T-helper 17 cell (primary cell): ENCODE data around the gene PIK3R3. TPM values are rescaled to one million over a fixed set of nuclear protein-coding genes. Genes with fewer than 3 reads are reported as not detected.
A peak's percentile ranks its signal among the peaks of the same experiment; 100 is the strongest.

Source experiments
- ATAC-seq: fragments of 150-1000 bp; cut with Tn5 transposase; 2 replicates; pipeline ENCODE4 v1.10.0; 2021; ENCODE audit warnings: mild to moderate bottlenecking, moderate library complexity
- DNase-seq, 3 donors: peaks; one replicate each; pipeline versions ENCODE4 v3.0.0 to v3.0.0-alpha.2; 2020 to 2021
- H3K9me3 ChIP-seq: one replicate; pipeline ENCODE4 v1.7.0; 2013; ENCODE audit warnings: low read length, mild to moderate bottlenecking; ENCODE audit not compliant: control insufficient read depth, poor library complexity, severe bottlenecking
- H3K27ac Mint-ChIP-seq: one replicate; pipeline ENCODE4 v1.8.0; 2022; ENCODE audit warnings: mild to moderate bottlenecking, moderate library complexity, mixed read lengths
- H3K27me3 Mint-ChIP-seq: one replicate; pipeline ENCODE4 v1.8.0; 2022; ENCODE audit warnings: mixed read lengths
- H3K36me3 Mint-ChIP-seq: one replicate; pipeline ENCODE4 v1.8.0; 2022; ENCODE audit warnings: low read depth, mixed read lengths
- H3K4me1 Mint-ChIP-seq: one replicate; pipeline ENCODE4 v1.8.0; 2022; ENCODE audit warnings: mild to moderate bottlenecking, mixed read lengths
- H3K4me3 Mint-ChIP-seq: one replicate; pipeline ENCODE4 v1.8.0; 2022; ENCODE audit warnings: mild to moderate bottlenecking, moderate library complexity, mixed read lengths
- total RNA-seq, 4 donors: library from RNA in 2 of 4; stranded (reverse) in 2 of 4; gene quantifications; one replicate each; pipeline ENCODE4 v1.2.3 and lab custom pipeline; 2022 to 2026

Gene PIK3R3
- total RNA-seq, 2 donors from 2014 or later: 0.32 to 0.47 TPM

DNA sequence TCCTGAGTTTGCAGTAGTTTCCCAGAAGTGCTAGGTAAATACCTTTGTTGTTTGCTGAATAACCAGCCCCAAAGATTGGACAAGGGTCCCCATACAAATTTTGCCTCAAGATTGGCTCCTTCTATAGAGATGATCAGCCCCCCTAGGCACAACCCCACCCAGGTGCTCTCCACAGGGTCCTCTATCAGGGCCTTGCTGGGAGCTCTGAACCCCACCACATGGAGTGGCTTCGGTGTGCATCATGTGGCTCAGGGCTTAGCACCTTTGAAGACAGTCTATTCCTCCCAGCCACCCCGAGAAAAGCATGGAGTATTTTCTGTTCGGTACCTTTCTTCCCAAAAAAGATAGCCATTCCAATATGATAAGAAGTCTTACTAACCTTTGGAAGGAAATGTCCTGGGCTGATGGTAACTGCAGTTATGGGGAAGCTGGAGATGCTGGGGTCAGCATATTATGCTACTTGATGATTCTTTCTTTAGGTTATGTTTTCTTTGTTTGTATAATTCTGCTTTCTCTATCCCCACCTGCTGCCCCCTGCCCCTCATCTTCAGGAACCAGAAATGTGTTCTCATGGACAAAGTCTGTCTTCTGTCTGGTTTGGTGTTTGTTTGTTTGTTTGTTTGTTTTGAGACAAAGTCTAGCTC lies 37.5 kb upstream of the PIK3R3 start:
- no peaks in the 10 kb centered on the region for H3K9me3 ChIP-seq
- DNase-seq (no peak), ATAC-seq (no peak)
- Mint-ChIP-seq H3K4me3 (no peak overlapping the region), H3K4me1 (peaks cover 20% of the 10 kb centered on the region), H3K36me3 (peaks cover 2% of the 10 kb centered on the region), H3K27me3 (peaks cover 34% of the 10 kb centered on the region), H3K27ac (no peak overlapping the region)

DNA sequence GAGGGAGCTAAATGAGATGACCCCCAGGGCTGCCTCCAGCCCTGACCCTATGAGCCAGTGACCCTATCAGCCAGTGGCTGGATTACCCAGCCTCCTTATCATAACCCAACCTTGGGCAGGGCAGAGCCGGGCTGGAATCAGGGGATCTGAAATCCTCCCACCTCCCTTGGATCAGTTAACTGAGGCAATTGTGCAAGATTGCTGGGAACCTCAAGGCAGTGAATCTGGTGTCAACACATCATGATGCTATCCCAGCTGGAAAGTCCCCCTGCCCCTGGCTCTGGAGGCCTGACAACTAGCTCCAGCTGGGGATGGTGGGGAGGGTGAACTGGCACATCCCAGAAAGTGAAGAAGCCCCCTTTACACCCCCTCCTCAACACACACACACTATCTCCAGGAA lies 36.0 kb upstream of the PIK3R3 start:
- Mint-ChIP-seq H3K36me3 (peaks cover 2% of the 10 kb centered on the region), H3K4me1 (peaks cover 20% of the 10 kb centered on the region), H3K4me3 (no peak overlapping the region), H3K27me3 (peaks cover 49% of the 10 kb centered on the region), H3K27ac (no peak overlapping the region)
- H3K9me3 ChIP-seq: no peaks in the 10 kb centered on the region
- no peak for ATAC-seq
- DNase-seq: no peak

DNA sequence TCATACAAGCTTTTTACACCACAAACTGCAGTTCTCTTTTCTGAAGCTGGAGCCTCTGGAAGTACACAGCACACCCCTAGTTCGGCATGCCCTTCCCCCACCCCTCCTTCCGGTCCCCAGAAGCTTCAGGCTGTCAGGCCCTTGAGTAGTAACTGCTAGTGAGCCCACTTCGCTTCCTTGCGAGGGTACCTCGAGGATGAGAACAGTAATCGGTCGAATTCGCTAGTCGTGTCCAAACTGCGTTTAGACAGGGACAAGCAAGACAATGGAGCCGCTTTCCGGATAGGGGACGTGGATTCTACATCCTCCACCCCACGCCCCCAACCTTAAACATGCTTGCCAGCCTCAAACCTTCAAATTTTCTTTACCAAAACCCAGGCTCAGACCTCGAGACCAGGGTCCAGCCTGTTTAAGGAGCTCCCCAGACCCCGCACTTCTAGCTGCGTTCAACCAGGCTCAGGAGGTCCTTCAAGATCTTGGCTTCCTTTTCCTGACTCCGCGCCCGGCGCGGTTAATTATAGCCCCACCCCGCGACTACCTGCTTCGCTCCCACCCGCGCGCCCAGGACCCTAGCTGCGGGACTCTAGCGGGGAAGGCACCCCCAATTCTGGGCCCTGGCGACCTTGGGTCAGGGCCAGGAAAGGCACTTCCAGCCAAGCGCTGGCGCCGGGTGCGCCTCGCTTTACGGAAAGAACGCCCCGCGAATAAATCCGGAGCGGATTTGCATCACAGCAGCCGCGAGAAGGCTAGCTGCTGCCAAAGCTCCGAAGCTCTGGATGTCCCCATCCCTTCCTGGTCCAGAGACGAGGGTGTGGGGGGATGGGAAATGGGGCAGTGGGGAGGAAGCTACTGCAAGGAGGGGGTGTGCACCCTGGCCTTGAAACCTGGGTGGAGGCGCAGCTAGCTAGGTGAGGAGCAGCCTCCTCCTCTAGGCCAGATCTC lies 34.4 kb upstream of the PIK3R3 start:
- Mint-ChIP-seq H3K4me1 (peaks cover 20% of the 10 kb centered on the region), H3K27me3 (peaks cover 38% of the 10 kb centered on the region), H3K4me3 (peak overlapping the region; percentile 93), H3K36me3 (no peaks in the 10 kb centered on the region), H3K27ac (peak overlapping the region; percentile 87)
- ATAC-seq (peak; percentile 75), DNase-seq (peak in 1 of 3 donors; percentile 15)
- H3K9me3 ChIP-seq: no peaks in the 10 kb centered on the region

DNA sequence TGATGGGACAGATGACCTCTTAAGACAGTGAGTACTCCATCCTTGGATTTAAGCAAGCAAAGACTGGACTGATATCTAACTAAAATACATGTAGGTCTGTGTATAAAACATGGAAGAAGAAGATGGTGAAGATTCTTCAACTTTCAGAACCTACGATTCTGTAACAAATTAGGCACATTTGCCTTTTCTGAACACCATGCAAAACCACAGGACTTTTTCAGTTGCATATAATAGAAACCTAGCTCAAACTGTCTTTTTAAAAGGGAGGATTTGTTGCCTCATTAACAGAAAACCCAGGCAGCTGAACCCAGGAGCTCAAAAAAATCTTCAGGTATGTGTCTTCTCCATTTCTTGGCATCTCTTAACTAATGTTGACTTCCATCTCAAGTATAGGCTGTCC lies 27.8 kb upstream of the PIK3R3 start:
- Mint-ChIP-seq H3K4me1 (no peaks in the 10 kb centered on the region), H3K36me3 (no peaks in the 10 kb centered on the region), H3K27me3 (peaks cover 15% of the 10 kb centered on the region), H3K27ac (no peak overlapping the region), H3K4me3 (no peak overlapping the region)
- ATAC-seq: no peak
- H3K9me3 ChIP-seq: no peaks in the 10 kb centered on the region
- DNase-seq: no peak

DNA sequence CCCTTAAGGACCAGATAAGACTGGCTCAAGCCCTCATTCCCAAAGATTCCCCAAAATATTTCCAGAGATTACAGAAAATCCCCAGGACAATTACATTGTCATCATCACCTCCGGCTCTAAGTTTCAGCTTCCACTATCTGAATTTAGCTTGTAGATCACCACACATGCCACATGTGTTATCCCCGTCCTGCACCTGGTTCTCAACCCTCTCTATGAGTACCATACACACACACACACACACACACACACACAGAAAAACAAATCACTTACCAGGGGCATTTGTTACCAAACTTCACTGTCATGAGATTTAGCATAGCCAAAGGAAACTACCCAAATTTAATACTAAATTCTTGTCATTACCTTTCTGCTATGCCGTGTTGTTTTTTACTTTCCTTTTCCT lies 27.1 kb upstream of the PIK3R3 start:
- ATAC-seq (no peak), DNase-seq (no peak)
- Mint-ChIP-seq H3K4me3 (no peak overlapping the region), H3K4me1 (peaks cover 3% of the 10 kb centered on the region), H3K27me3 (peaks cover 11% of the 10 kb centered on the region), H3K36me3 (no peaks in the 10 kb centered on the region), H3K27ac (no peak overlapping the region)
- H3K9me3 ChIP-seq: no peaks in the 10 kb centered on the region

DNA sequence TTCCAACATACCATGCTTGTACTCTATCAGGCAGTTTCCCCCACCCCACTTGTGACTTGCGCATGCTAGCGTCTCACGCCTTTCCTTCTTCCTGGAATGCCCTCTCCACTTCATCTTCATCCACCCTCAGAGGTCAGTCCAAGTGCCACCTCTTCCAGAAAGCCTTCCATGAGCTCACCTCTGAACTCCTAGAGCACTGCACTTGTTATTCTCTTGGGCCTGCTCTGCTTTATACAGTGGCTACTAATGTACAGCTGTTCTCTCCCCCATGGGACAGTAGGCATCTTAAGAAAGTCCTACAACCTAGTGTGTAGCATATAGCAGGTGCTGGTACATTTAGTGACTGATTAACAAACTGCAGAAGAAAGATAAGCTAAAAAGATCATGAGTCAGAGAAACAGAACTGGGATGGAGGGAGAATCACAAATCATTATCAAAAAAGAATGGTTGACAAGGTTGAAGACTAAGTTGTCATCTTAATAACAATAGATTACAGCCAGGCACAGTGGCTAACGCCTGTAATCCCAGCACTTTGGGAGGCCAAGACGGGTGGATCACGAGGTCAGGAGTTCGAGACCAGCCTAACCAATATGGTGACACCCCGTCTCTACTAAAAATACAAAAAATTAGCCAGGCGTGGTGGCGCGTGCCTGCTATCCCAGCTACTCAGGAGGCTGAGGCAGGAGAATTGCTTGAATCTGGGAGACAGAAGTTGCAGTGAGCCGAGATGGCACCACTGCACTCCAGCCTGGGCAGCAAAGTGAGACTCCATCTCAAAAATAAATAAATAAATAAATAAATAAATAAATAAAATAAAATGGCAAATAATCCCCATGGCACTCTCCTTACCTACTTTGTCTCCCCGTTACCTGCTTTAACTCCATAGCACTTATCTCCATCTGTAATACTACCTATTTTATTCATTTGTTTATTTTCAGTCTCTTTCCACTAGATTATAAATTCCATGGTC lies 26.2 kb upstream of the PIK3R3 start:
- Mint-ChIP-seq H3K27ac (no peak overlapping the region), H3K36me3 (peaks cover 4% of the 10 kb centered on the region), H3K27me3 (peaks cover 1% of the 10 kb centered on the region), H3K4me3 (no peak overlapping the region), H3K4me1 (peaks cover 4% of the 10 kb centered on the region)
- DNase-seq (no peak), ATAC-seq (no peak)
- H3K9me3 ChIP-seq: no peaks in the 10 kb centered on the region

DNA sequence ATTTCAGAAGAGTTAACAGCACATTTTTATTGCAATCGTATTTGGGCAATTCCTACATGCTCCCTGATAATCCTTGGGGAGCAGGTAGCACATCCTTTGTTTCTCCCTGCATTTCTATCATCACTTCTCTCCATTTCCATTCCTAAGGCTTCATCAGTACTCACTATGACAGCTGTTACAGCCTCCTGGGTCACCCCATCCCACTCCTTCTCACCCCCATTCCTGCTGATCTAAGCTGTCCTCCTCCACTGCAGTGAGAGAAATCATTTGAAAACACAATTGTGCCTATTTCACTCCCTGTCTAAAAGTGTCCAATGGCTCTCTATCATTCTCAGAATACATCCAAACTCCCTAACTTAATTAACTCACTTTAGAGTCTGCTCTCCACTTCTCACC lies 25.5 kb upstream of the PIK3R3 start:
- peaks cover 4% of the 10 kb centered on the region for H3K36me3 Mint-ChIP-seq
- no peaks in the 10 kb centered on the region for H3K9me3 ChIP-seq
- no peak overlapping the region for H3K4me3 Mint-ChIP-seq
- ATAC-seq: no peak
- peaks cover 5% of the 10 kb centered on the region for H3K4me1 Mint-ChIP-seq
- no peaks in the 10 kb centered on the region for H3K27me3 Mint-ChIP-seq
- DNase-seq: no peak
- no peak overlapping the region for H3K27ac Mint-ChIP-seq

DNA sequence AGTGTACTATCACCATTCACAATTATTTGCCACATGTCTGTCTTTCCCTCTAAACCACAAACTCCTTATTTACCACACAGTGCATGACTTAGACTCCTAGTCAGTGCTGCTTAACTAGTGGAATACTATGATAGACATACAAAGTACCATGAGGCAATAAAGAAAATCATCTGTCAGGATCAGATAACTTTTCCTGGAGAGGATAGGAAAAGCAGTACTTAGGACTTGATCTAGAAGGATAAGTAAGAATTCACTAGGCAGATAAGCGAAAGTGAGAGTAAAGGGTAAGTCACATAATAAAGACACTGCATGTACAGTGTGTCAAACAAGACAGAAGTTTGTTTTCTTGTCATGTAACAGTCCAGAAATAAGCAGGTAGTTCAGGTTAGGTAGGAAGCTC lies 21.3 kb upstream of the PIK3R3 start:
- H3K9me3 ChIP-seq: no peaks in the 10 kb centered on the region
- H3K4me1 Mint-ChIP-seq: peaks cover 5% of the 10 kb centered on the region
- no peak overlapping the region for H3K4me3 Mint-ChIP-seq
- peaks cover 4% of the 10 kb centered on the region for H3K36me3 Mint-ChIP-seq
- H3K27ac Mint-ChIP-seq: no peak overlapping the region
- H3K27me3 Mint-ChIP-seq: no peaks in the 10 kb centered on the region
- ATAC-seq (no peak), DNase-seq (no peak)

DNA sequence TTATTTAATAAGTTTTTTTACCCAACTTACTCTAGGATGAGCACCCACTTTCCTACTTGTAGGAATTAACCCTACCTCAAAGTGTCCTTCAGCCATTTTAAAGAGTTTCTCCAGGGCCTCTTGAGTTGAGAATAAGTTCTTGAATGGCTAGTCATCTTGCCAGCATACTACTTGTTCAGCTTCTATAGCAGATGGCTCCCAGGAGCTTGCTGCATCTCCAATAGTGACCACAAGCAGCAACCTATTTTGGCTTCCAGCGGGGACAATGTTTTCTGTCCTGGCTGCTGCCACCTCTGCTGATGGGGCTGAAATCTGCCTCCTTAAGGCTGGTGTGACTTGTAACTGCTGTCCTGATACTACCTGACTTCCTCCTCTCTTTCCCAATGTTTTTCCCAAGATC lies 20.8 kb upstream of the PIK3R3 start:
- ATAC-seq: no peak
- H3K4me3 Mint-ChIP-seq: no peak overlapping the region
- no peaks in the 10 kb centered on the region for H3K27me3 Mint-ChIP-seq
- no peaks in the 10 kb centered on the region for H3K9me3 ChIP-seq
- peaks cover 5% of the 10 kb centered on the region for H3K4me1 Mint-ChIP-seq
- DNase-seq: no peak
- H3K27ac Mint-ChIP-seq: no peak overlapping the region
- peaks cover 4% of the 10 kb centered on the region for H3K36me3 Mint-ChIP-seq

DNA sequence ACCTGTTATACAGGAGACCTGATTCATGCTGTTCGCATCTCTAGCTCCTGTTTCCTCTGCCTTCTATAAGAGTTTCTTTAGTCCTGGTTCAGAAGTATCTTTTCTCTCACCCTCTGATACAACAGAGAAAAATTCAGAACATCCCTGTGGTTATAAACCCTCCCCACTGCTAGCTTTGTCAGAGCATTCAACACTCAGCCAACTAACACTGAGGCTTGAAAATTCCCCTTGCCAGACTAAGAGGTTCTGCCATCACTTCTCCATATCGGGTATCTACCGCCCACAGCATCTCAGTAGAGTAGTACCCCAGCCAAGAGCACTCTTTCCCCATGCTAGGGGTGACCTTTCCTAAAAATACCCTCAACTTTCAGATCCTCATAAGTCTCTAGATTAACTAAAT lies 19.6 kb upstream of the PIK3R3 start:
- H3K27ac Mint-ChIP-seq: no peak overlapping the region

DNA sequence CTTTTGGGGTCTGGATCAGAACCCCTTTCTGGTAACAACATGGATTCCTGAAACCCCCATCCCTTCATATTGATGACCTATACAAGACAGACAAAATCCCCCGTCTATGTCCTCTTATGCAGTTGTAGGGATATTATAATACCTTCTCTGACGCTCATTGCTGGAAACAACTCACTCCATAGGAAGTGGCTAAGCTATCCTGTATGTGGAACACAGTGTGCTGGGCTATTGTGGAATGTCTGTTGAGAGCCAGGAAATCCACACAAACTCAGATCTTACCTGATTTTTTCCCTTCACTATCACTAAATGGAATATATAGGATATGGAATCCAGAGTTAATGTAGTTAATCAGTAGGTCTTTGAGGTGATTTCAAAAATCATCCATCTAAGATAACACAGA lies 17.7 kb upstream of the PIK3R3 start:
- H3K27me3 Mint-ChIP-seq: peaks cover 6% of the 10 kb centered on the region
- ATAC-seq: no peak
- no peak overlapping the region for H3K27ac Mint-ChIP-seq
- peaks cover 5% of the 10 kb centered on the region for H3K4me1 Mint-ChIP-seq
- no peak overlapping the region for H3K4me3 Mint-ChIP-seq
- peaks cover 4% of the 10 kb centered on the region for H3K36me3 Mint-ChIP-seq
- no peak for DNase-seq
- H3K9me3 ChIP-seq: no peaks in the 10 kb centered on the region

More for the DNA sequence above, 19.6 kb upstream of the PIK3R3 start:
- Mint-ChIP-seq H3K4me1 (peaks cover 5% of the 10 kb centered on the region), H3K36me3 (peaks cover 4% of the 10 kb centered on the region), H3K4me3 (no peak overlapping the region), H3K27me3 (no peaks in the 10 kb centered on the region)
- no peak for ATAC-seq
- no peaks in the 10 kb centered on the region for H3K9me3 ChIP-seq
- DNase-seq: no peak

DNA sequence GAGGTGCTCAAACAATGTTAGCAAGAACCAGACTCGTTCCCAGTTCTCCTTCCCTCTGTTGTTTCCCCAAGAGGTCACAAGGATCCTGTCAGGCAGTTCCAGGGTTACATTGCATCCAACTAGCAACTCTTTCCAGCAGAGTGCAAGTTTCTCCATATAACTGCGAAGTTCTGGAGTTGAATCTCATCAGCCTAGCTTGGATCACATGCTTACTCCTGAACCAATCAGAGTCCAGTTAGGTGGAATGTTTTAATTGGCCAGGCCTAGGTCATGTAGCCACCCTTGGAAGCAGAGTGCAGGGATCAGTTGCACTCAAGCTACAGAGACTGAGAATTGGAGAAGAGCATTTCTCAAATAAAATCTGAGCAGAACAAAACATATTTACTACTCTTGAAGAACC lies 15.9 kb upstream of the PIK3R3 start:
- H3K9me3 ChIP-seq: no peaks in the 10 kb centered on the region
- Mint-ChIP-seq H3K27ac (no peak overlapping the region), H3K36me3 (no peaks in the 10 kb centered on the region), H3K27me3 (peaks cover 6% of the 10 kb centered on the region), H3K4me3 (no peak overlapping the region), H3K4me1 (no peaks in the 10 kb centered on the region)
- DNase-seq (no peak), ATAC-seq (no peak)

DNA sequence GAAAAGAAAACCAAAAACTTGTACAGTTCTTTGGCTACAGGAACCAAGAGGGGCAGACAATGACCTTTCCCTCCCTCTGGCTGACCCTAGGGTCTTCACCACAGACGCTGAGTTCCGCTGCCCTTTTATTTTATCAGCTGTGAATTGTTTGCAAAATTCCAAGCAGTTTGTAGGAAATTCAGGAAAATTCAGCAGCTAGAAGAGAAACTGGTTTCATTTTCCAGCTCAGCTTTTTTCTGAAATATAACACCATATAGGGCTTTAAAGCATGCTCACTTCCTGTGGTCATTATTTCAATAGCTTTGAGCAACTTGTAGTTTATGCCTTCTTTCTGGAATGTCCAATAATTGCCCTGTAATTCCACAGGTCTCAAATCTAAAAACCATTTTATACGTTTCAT lies 5.5 kb upstream of the PIK3R3 start:
- no peaks in the 10 kb centered on the region for H3K9me3 ChIP-seq
- Mint-ChIP-seq H3K4me1 (peaks cover 13% of the 10 kb centered on the region), H3K36me3 (peaks cover 10% of the 10 kb centered on the region), H3K27ac (no peak overlapping the region), H3K4me3 (no peak overlapping the region), H3K27me3 (peaks cover 39% of the 10 kb centered on the region)
- DNase-seq (no peak), ATAC-seq (no peak)
